Fibroblast of lung (primary cell): Measurements from ENCODE around the gene FGFBP1. TPM values are rescaled to one million over a fixed set of nuclear protein-coding genes. Genes with fewer than 3 reads are reported as not detected.

Experiments used
- DNase-seq, 2 donors: peaks; one replicate each; pipeline versions ENCODE4 v3.0.0 to v3.0.0-alpha.2; 2010; ENCODE audit warnings: low read depth in 2 of 2
- H2AFZ ChIP-seq: 2 replicates; pipeline ENCODE4 v1.5.1; 2012; ENCODE audit warnings: low read length, control low read depth, inconsistent platforms
- H3K27ac ChIP-seq: 2 replicates; pipeline ENCODE4 v1.5.1; 2011; ENCODE audit warnings: low read length, control low read depth; ENCODE audit not compliant: insufficient read depth
- H3K27me3 ChIP-seq: 2 replicates; pipeline ENCODE4 v1.5.1; 2011; ENCODE audit warnings: mild to moderate bottlenecking, low read length; ENCODE audit not compliant: control insufficient read depth, insufficient read depth
- H3K36me3 ChIP-seq: 2 replicates; pipeline ENCODE4 v1.5.1; 2011; ENCODE audit warnings: low read length; ENCODE audit not compliant: control insufficient read depth, insufficient read depth
- H3K4me1 ChIP-seq: 2 replicates; pipeline ENCODE4 v1.5.1; 2011; ENCODE audit warnings: low read length; ENCODE audit not compliant: control insufficient read depth, insufficient read depth; ENCODE audit errors: extremely low read depth
- H3K4me2 ChIP-seq: 2 replicates; pipeline ENCODE4 v1.5.1; 2011; ENCODE audit warnings: low read length, control low read depth; ENCODE audit not compliant: insufficient read depth; ENCODE audit errors: extremely low read depth
- H3K4me3 ChIP-seq, 4 experiments: fragments of 200-600 bp in 1 of 4; sonication (generic) in 1 of 4; replicated peaks in 1 of 4; 2 replicates each; pipeline ENCODE4 v1.5.1; 2011 to 2016; ENCODE audit warnings: low read length in 4 of 4, low read depth in 3 of 4, mild to moderate bottlenecking in 3 of 4, control low read depth in 2 of 4, inconsistent platforms in 1 of 4, mixed read lengths in 1 of 4; ENCODE audit not compliant: insufficient read depth in 1 of 4; ENCODE audit errors: control extremely low read depth in 1 of 4
- H3K79me2 ChIP-seq: 2 replicates; pipeline ENCODE4 v1.5.1; 2012; ENCODE audit warnings: mild to moderate bottlenecking, low read length, inconsistent platforms; ENCODE audit not compliant: control insufficient read depth, insufficient read depth
- H3K9ac ChIP-seq: 2 replicates; pipeline ENCODE4 v1.5.1; 2011; ENCODE audit warnings: mild to moderate bottlenecking, low read length, control low read depth; ENCODE audit not compliant: insufficient read depth
- H3K9me3 ChIP-seq: 2 replicates; pipeline ENCODE4 v1.5.1; 2012; ENCODE audit warnings: low read depth, low read length; ENCODE audit not compliant: control insufficient read depth, insufficient read depth
- H4K20me1 ChIP-seq: 2 replicates; pipeline ENCODE4 v1.5.1; 2011; ENCODE audit warnings: low read length; ENCODE audit not compliant: control insufficient read depth, insufficient read depth; ENCODE audit errors: extremely low read depth
- CTCF ChIP-seq, 2 donors: IDR thresholded peaks in 1 of 2; conservative IDR thresholded peaks in 1 of 2; 1 replicate in 1 of 2; 2 replicates in 1 of 2; pipeline ENCODE4 v1.5.1; 2011 to 2012; ENCODE audit warnings: low read length in 2 of 2, control low read depth in 1 of 2, inconsistent platforms in 1 of 2, low read depth in 1 of 2, mild to moderate bottlenecking in 1 of 2
- EZH2 ChIP-seq: IDR thresholded peaks from 2 replicates; pipeline ENCODE4 v1.5.1; 2012; ENCODE audit warnings: low read length, control low read depth, mild to moderate bottlenecking; ENCODE audit errors: missing control alignments
- polyA plus RNA-seq, 2 donors: library from polyadenylated mRNA; depleted of rRNA in 1 of 2; stranded (reverse) in 1 of 2; unstranded in 1 of 2; fragments of >200 nt; gene quantifications; 2 replicates each; pipeline ENCODE4 v1.2.1, GENCODE V29; 2011 to 2012; ENCODE audit warnings: missing spikeins in 1 of 2
- total RNA-seq: library from RNA; depleted of rRNA; stranded (reverse); fragments of >200 nt; gene quantifications from 2 replicates; pipeline ENCODE4 v1.2.1, GENCODE V29; 2014

The FGFBP1 gene
- total and polyA plus RNA-seq, 2 donors (not counting 1 experiment from before 2014, with no cell fraction given): not detected

GRCh38 chr4:15931451-15932210 lies 6.9 kb downstream of the FGFBP1 start:
- no peaks in the 10 kb centered on the region for H3K36me3 ChIP-seq
- H3K4me2 ChIP-seq: no peak overlapping the region
- H3K27me3 ChIP-seq: peaks cover 2% of the 10 kb centered on the region
- TF ChIP-seq CTCF (conservative IDR thresholded peaks at IDR 0.05 in 1 of 2, IDR thresholded peaks at IDR 0.05 in 1 of 2; ENCODE audit: low read depth in 1 of 2, low read length in 2 of 2): no peak
- TF ChIP-seq EZH2: no peak
- no peaks in the 10 kb centered on the region for H4K20me1 ChIP-seq
- H3K4me3 ChIP-seq: no peak overlapping the region
- H3K9me3 ChIP-seq: no peaks in the 10 kb centered on the region
- H3K27ac ChIP-seq: no peak overlapping the region
- no peak overlapping the region for H2AFZ ChIP-seq
- no peaks in the 10 kb centered on the region for H3K79me2 ChIP-seq
- DNase-seq: no peak
- H3K4me1 ChIP-seq: no peaks in the 10 kb centered on the region
- H3K9ac ChIP-seq: no peak overlapping the region

- DNase-seq: no peak
- Histone ChIP-seq H3K9me3 (no peaks in the 10 kb centered on the region), H3K27me3 (no peaks in the 10 kb centered on the region), H3K9ac (no peak overlapping the region), H2AFZ (no peak overlapping the region), H3K27ac (no peak overlapping the region), H3K4me1 (no peaks in the 10 kb centered on the region), H3K79me2 (no peaks in the 10 kb centered on the region), H4K20me1 (no peaks in the 10 kb centered on the region), H3K4me3 (no peak overlapping the region), H3K4me2 (no peak overlapping the region), H3K36me3 (no peaks in the 10 kb centered on the region)
- TF ChIP-seq CTCF (conservative IDR thresholded peaks at IDR 0.05 in 1 of 2, IDR thresholded peaks at IDR 0.05 in 1 of 2; ENCODE audit: low read depth in 1 of 2, low read length in 2 of 2) (no peak), EZH2 (no peak)
Measured at GRCh38 chr4:15930314-15930713, 8.2 kb downstream of the FGFBP1 start.

GRCh38 chr4:15929540-15929939 lies 9.0 kb downstream of the FGFBP1 start:
- Histone ChIP-seq H3K79me2 (no peaks in the 10 kb centered on the region), H4K20me1 (no peaks in the 10 kb centered on the region), H2AFZ (no peak overlapping the region), H3K4me3 (no peak overlapping the region), H3K9ac (no peak overlapping the region), H3K4me2 (no peak overlapping the region), H3K4me1 (no peaks in the 10 kb centered on the region), H3K36me3 (no peaks in the 10 kb centered on the region), H3K27me3 (no peaks in the 10 kb centered on the region), H3K9me3 (no peaks in the 10 kb centered on the region), H3K27ac (no peak overlapping the region)
- DNase-seq: no peak
- TF ChIP-seq EZH2 (no peak), CTCF (conservative IDR thresholded peaks at IDR 0.05 in 1 of 2, IDR thresholded peaks at IDR 0.05 in 1 of 2; ENCODE audit: low read depth in 1 of 2, low read length in 2 of 2) (no peak)
